ENCODE data around the gene DHRSX.

GRCh38 chrX:2226906-2227656 lies 273.7 kb downstream of the DHRSX start:
- no peak for TF ChIP-seq GATA3 (IDR thresholded peaks at IDR 0.05; ENCODE audit: low read depth, low read length)
- TF ChIP-seq GATA2 (IDR thresholded peaks at IDR 0.05; ENCODE audit: low read depth, low read length), result no peak

Measured in SH-SY5Y (cell line).